Right hindlimb (tissue), 1 donor: Measurements from ENCODE around the gene RAC2.
"Not testable (repeated sequence)": the region's sequence is repeated elsewhere in the genome, so short reads cannot be mapped to it uniquely, and the experiment has no call there.

Experiments
- DNase-seq: peaks from one replicate; pipeline ENCODE4 v3.0.0-alpha.2; 2018

The RAC2 gene

DNA sequence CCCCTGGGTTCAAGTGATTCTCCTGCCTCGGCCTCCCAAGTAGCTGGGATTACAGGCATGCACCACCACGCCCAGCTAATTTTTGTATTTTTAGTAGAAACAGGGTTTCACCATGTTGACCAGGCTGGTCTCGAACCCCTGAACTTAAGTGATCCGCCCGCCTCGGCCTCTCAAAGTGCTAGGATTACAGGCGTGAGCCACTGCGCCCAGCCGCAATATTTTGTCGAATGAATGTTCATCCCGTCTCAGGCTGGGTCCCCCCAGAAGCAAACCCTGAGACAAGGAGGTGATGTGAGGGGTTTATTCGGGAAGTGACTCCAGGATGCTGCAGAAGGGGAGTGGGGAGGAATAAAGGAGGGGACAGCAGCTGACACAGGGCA lies 10.7 kb downstream of the RAC2 start:
- not testable (repeated sequence) for DNase-seq

DNA sequence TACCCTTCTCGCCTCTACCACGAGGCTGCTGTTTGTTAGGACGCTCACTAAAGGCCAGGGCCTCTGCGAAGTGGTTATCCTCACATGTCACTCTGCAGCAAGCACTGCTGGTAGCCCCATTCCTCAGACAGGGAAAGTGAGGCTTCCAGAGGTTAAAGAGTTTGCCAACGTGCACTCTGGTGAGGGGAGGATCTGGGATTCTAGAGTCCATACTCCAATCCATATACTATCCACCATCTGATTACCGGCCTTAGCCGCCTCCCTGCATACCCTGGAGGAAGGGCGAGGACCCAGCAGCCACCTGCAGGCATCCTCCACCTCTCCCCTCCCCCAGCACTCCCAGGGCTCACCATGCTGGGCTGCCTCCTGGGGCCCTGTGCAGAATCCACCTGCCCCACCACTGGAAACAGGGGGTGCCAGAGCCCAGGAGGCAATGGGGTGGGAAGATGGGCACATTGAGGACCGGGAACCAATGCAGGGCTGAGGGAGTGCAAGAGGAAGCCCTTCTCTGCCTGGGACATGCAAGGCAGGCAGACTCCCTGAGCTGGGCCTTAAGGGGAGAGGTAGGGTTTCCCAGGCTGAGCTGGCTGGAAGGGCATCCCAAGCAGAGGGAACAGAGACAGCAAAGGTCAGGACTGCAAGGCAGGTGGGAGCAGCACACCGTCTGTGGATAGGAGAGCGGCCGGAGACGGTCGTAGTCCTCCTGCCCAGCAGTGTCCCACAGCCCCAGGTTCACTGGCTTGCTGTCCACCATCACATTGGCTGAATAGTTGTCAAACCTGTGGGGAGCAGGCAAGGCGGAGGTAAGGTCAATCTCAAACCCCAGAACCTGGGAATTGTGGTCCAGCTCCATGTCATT lies 11.7 kb downstream of the RAC2 start:
- DNase-seq: no peak

DNA sequence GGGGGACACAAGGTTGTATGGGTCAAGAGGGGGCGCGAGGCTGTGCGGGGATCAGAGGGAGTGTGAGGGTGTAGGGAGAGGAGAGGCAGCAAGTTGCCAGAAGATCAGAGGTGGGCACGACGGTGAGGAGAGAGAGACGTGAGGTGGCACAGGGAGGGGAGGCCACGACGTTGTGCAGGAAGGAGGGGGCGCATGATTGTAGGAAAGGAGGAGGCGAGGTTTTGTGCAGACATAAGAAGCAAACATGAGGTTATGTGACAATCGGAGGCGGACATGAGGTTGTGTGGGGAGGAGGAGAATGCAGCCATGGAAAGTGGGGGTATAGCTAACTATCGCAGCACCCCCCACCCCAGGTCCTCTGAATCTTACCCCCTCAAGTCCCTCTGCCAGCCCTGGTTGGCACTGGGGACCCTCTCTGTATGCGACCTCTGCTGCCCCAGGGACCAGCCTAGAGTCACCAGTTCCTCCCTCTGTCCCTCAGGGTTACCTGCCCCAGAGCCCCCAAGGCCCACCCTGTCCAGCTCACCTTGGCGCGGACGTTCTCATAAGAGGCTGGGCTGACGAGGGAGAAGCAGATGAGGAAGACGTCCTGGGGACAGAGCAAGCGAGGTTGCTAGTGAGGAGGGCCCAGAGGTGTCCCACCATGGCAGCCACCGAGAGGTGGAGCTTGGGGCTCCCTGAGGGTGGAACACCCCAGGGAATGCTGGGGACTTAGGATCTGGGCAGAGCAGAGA lies 12.5 kb downstream of the RAC2 start:
- no peak for DNase-seq

DNA sequence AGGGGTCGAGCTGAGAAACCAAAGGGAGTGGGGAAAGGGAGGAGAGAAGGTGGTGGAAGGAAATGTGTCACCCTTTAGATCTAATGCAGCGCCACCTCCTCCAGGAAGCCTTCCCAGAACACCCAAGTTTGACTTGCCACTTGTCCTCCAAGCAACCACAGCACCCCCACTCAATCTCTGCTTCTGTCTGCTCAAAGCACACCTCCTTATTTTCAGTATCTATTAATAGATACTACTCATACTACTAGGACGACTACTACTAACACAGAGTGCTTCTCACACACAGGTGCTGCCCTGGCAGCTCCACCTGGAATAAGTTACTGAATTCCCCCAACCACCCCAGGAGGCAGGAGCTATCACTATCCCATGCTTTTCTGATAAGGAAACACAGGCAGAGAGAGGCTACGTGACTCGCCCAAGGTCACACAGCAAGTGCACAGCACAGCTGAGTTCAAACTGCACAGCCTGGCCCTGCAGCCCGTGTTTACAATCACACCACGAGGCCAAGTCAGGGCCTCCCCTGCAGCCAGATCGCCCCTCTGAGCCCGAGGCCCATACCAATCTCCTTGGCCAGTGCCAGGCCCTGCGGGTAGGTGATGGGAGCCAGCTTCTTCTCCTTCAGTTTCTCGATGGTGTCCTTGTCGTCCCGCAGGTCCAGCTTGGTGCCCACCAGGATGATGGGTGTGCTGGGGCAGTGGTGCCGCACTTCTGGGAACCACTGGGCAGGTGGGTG lies 13.2 kb downstream of the RAC2 start:
- DNase-seq: no peak

DNA sequence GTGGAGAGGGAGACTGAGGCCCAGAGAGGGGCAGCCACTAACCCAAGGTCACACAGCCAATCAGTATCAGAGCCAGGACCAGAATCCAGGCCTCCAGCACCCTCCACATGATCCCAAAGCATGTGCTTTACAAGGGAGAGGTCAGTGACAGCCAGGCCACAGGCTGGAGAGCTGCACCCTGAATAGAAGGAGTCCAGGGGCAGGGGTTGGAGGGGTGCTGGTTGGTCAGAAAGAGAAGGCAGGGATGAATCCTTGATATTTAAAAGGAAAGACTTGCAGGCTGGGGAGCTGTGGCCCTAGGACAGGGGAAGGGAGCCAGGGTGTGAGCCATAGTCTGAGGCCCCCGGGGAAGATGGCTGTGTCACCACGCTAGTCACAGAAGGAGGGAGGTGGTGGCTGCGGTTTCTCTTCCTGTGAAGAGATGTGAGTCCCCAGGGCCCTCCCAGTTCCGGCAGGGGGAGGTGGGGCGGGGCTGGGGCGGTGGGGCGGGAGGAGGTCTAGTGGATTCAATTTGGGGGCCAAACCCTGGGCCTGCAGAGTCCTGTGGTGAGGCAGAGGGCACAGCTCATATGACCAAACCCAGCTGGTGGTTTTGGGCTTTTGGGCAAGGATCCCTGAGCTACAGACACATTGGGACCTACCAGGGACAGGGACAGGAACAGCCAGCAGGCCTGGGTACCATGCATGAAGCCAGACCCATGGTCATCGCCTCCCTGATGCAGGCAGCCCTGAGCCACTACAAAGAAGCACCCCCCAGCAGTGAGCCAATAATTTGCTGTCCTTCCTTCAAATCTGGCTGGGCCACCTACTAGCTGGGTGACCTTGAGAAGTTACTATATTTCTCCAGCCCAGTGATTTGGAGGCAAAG lies 14.0 kb downstream of the RAC2 start:
- DNase-seq: peak; percentile 43

DNA sequence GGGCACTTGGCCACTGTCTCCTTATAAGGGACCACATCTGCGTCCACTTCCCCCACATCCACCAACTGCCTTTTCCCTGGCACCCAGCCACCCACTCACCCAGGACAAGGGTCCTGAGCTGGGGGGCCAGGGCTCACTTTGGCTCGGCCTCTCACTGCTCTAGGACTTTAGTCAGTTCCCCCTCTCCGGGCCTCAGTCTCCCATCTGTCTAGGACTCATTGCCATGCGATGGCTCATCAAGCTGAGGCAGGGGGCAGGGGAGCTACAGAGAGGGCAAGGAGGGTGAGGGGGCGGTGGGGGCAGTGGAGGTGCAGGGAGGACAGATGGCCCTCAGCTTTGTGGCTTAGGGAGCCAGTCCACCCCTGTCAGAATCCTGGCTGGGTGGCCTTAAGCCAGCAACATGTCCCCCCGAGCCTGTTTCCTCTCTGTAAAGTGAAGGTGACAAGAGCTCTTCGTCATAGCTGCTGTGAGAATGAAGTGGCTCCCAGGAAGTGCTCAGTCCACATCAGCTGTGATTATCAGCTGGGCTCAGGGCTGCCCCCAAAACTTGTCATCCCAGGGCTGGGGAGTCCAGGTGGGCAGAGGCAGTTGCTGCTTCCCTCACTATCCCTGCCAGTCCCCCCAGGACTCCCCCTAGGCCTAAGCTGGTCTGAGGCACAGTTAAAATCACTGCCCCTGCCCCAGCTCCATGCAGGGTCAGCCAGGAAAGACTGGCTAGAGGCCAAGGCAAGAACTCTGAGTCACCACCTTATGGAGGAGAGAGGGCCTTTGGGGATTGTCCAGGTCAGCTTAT lies 14.9 kb downstream of the RAC2 start:
- DNase-seq: no peak

DNA sequence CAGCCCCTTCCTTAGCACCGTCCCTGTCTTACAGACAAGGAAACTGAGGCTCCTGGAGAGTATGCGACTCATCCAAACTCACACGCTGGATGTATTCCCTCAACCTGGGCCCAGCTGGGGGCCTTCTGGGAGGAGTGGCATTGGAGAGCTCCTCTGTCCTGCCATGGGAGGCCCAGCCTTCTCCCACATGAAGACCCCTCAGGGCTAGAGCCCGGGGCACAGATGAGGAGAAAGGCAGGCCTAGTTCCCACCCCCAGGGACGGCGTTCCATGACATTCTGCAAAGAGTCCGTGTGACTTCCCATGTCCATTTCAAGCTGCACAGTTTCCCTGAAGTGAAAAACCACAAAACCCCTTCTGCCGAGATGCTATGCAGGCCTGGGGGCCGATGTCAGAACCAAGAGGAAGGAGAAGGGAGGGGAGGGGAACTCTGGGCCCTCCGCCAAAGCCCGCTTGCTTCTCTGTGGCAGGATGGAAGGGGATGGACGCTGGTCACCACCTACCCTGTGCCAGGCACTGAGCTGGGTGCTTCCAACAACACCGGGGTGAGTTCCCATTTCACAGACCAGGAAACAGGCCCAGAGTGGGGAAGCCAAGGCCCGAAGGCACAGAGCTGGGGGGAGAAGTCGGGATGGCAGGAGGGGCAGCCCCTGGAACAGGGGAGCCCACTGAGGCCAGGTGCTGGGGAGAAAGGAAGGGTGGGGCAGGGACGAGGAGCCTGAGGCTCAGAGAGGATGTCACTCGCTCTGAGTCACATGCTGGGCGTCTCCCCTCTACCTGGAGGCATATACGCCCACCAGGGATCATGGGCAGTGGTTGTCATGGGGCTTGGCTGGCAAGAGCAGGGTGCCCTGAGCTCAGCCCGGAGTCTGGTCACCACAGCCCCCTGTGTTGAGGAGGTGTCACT lies 15.7 kb downstream of the RAC2 start:
- DNase-seq: peak; percentile 51

DNA sequence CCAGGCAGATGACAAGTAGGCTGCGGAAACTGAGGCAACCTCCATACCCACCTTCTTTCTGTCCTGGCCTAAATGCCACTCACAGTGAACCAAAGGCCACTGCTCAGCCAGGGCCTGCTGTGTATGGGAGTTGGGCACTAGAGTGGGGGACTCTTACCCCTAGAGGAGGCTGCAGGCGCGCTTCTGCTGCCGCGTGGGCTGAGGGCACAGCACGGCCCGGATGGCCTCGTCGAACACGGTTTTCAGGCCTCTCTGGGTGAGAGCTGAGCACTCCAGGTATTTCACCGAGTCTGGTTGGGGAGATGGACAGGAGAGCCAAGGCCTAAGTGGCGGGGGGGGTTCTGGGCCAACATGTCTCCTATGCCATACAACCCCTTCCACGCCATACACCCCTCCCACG lies 17.6 kb downstream of the RAC2 start:
- DNase-seq: no peak

DNA sequence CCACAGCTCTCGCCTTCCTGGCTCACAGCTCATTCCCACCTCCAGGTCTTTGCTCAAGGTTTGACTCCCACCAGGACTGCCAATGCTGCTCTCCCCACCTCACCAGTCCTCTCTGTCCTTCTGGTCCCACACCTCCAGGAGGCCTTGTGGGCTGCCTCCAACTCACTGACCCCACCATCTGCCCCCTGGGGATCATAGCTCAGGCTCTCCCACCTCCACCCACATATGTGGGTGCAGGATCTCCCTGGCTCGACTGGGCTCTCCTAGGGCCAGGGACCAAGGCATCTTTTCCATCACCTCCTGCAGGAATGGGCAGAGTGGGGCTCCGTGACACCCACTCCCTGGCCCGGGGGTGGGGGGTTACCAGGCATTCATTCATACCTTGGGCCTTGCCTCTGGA lies 18.0 kb downstream of the RAC2 start:
- DNase-seq: no peak

DNA sequence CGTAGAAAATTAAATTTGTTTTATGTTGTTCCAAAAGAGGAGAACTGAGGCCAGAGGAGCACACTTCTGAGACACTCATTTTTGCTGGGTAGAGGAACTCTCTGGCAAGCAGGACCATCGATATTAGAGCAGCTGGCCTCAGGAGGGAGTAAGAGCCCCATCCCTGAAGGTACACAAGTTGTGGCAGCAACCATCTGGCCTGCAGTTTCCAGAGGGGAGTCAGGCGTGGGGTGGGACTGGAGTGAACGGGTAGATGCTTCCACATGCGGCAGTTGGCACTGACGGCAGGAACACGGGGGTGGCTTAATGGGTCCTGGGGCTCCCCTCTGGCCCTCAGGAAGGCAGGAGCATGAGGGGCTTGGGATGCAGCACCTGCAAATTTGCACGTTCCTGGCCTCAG lies 18.6 kb downstream of the RAC2 start:
- no peak for DNase-seq

DNA sequence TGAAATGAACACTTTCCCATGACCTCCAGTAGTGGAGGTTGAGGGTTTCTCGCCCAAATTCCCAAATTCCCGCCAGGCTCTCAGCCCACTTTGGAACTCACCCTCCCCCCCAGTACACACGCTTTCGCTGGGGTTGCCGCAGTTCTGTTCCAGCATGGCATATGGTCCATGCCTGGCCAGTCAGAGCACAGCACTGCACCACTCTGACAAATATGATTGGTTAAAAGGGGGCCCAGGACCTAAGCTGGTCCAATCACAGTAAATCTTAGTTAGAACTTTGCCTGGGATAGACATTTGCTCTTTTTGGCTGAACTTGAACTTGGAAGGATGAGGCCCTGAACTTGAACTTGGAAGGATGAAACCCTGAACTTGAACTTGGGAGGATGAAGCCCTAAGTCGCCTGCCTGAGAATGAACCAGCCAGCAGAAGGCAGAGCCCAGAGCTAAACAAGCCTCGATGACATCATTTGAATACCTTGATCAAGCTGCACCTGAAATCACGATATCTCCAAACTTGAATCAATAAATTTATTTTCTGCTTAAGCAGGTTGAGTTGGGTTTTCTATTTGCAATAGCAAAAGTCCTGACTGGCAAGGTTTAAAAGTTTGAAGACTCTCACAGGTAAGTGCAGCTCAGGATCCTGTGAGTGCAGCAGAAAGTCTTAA lies 19.2 kb downstream of the RAC2 start:
- DNase-seq: no peak

DNA sequence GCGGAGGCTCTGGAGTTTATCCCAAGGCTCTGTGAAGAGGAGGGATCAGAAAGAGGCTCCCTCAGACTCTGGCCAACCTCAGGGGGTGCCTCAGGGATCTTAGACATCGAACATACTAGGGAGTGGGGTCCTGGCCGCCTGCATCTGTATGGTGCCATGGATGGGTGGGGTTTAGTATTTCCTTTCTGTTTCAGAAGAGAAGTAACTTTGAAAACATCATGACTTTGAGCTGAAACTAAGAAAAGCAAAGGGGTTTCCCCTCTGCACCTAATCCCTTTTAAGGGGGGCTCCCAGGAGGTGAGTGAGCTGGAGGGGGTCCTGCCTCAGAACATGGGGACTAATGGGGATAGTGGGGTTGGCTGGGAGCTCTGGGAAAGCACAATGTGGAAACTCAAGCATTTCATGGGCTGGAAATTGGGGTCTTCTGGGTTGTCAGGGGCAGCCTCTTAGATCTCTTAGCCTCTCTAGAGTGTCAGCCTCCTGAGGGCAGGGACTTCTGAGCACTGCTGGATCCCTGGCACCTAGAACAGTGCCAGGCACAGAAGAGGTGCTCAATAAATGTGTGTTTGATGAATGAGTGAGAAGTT lies 20.0 kb downstream of the RAC2 start:
- no peak for DNase-seq

DNA sequence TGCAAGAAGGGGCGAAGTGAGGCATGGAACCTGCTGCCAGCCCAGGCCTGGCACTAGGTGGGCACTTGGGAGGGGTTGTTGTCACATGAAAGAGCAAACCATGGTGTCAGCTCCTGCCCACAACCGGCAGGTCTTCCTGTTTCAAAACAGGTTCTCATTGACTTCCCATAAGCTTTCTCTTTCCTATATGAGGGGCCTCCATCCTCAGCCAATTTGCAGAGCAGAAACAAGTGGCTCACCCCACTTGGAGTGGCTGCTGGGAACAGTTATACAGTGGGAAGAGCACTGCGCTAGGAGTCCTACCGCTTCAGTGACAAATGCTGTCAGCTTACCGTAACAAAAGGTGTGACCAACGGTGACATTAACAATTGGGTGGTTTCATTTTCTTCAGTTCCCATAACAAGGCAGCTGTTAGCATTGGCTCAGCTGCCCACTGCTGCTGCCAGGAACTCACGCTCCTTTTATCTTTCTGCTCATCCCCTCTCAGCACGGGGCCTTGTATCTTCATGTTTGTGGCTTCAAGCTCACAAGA lies 21.6 kb downstream of the RAC2 start:
- DNase-seq: no peak

DNA sequence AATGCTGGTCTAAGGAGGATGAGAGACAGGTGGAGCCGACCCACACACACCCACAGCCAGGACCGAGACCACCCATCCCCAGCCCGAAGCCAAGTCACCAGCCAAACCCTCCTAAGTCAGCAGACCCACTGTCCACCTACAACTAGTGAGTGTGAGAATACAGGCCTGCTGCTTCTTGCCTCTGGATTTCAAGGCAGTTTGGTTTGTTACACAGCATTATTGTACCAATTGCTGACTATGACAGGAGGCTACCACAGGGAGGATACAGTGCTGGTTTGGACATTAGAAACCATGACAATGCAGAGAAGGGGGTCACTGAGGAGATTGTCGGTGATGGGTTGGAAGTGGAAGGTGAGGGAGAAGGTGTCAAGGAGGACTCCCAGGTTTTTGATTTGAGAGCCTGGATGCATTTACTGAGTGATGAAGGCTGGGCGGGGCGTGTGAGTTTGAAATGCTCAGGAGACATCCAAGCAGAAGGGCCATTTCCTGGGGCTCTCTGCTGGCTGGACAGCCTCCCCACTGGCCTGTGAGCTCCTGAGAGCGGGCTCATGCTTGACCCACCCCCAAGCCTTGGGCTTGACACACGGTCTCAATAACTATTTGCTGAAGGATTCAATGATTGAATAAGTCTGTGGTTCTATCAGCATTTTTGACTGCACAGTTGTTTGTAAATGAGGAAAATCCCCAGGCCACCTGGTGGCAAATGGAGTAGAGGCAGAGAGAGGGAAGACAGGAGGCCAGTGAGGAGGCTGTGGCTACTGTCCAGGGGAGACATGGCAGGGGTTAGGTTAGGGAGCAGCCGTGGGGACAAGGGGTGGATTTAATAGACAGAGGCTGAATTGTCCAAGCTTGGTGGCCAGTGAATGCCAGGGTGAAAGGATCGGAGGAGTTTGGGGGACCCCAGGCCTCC lies 22.4 kb downstream of the RAC2 start:
- no peak for DNase-seq

DNA sequence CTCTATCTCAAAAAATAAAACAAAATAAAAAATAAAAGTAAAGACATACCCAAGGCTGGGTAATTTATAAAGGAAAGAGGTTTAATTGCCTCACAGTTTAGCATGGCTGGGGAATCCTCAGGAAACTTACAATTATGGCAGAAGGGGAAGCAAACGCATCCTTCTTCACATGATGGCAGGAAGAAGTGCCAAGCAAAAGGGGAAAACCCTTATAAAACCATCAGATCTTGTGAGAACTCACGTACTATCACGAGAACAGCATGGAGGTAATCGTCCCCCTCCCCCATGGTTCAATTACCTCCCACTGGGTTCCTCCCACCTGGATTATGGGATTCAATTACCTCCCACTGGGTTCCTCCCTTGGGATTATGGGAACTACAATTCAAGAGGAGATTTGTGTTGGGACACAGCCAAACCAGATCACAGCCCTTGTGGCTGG lies 23.5 kb downstream of the RAC2 start:
- no peak for DNase-seq

DNA sequence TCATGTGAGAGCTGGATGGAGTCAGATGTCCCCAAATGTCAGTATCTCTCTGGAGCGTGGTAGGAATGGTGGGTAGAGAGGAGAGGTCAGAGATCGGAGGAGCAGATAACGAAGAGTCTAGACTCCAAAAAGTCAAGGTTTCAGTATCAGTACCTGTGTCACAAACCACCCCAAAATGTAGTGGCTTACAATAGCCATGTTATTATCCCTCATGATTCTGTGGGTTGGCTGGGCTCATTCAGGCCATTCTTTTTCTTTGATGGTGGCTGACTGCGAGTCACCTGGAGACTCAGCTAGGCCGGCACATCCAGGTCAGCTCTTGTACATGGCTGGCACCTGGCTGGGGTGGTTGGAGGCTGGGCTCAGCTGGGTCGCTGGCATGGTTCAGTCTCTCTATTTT lies 24.5 kb downstream of the RAC2 start:
- DNase-seq: no peak

DNA sequence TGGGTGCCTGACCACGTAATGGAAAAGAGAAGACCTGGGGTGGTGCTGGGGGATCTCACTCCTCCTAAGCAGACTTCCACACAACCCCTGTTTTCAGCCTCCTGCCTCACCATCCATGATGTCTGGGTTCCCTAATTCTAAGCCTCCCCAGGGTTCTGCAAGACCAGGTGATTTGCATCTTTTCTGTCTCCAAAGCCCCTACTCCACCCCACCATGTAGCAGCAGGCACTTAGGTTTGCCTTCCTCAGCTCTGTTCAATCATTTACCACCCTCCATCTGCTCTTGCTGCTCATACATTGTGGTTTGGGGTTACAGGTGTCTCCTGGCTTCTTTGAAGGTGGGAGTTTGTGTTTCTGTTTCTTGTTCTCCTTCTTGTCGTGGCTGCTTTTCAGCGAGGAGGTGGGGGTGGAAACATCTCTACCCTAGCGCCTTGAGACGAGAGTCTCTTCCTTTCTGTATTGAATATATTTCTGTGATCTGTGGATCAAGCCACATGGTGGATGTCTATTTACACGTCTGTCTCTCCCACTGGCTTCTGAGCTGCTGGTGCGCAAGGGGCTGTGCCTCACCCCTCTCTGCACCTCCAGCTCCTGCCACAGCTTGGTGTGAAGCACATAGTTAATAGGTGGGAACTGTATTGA lies 25.2 kb downstream of the RAC2 start:
- DNase-seq: no peak

DNA sequence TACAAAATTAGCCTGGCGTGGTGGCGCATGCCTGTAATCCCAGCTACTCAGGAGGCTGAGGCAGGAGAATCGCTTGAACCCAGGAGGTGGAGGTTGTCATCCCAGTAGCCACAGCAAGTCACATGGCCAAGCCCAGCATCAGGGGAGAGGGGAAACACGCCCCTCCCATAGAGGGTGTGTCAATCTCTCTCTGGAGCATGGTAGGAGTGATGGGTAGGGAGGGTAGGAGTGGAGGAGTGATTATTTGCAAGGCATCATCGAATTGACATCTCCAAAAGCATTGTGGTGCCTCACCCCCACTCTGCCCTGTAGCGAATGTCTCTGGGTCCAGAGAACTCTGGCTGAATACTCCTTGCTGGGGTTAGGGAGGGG lies 25.7 kb downstream of the RAC2 start:
- no peak for DNase-seq
